Measurements from ENCODE around the gene ZNF283.
A peak's percentile ranks its signal among the peaks of the same experiment; 100 is the strongest.

ZNF283 gene

DNA sequence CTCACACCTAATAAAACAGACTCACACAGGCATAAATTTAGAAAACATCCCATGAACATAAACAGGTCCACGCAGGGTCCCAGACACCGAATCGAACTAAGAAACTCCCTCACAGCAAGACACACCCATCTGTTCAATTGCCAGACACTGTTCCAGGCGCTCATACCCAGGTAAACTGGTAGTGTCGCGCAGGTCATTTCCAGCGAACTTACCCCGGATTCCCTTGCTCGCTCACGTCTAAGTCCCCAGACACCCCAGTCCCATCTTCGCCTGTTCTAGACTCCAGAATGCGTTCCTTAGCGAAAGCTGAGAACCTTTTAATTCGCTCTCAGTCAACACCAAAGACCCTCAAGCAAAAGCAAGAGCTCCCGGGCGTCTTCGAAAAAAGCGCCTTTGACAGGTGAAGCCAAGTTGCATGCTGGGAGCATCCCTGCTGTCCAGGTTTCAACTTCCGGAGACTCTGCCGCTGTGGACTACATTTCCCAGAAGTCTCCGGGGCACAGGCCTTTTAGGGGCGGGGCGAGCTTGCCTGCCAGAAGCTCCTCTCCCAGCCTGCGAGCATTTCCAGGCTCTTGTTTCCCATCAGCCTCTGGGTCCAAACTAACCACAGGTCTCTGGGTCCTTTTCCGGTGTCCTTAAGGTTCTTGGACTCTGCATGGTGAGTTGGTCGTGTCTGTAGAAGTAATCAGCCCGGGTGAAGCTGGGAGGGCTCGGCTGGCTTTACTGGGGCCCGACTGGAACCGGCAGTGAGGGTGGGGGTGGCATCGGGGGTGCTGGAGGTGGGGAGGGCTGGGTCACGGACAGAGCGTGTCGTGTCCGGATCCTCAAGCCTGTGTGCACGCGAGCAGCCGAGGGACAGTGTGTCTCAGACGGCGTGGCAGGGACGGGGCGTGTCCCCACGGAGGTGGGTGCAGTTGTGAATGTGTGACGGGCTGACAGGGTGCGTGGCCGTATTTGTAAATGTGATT lies at the start of gene ZNF283:
Gene ZNF283 (plus strand): TSS at position 535 of the 968 bp plus-strand sequence. CDS start 6,184 bp downstream, outside the sequence.
- peak; percentile 91 for DNase-seq

DNA sequence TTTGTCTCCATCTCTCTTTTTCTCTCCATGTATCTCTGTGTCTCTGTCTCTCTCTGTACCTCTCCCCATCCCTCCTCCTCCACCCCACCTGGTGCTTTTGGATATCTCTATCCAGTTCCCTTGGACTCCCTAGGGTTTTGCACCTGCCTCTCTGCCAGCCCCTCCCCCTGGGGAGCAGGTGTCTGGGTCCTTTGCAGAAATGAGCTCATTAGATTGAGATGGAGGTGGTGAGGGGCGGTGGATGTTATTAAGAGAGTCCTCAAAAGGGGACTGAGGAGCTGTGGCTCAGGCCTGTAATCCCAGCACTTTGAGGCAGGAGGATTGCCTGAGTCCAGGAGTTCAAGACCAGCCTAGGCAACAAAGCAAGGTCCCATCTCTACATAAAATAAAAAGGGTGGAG lies 48.5 kb upstream of the ZNF283 start:
- DNase-seq, result no peak

DNA sequence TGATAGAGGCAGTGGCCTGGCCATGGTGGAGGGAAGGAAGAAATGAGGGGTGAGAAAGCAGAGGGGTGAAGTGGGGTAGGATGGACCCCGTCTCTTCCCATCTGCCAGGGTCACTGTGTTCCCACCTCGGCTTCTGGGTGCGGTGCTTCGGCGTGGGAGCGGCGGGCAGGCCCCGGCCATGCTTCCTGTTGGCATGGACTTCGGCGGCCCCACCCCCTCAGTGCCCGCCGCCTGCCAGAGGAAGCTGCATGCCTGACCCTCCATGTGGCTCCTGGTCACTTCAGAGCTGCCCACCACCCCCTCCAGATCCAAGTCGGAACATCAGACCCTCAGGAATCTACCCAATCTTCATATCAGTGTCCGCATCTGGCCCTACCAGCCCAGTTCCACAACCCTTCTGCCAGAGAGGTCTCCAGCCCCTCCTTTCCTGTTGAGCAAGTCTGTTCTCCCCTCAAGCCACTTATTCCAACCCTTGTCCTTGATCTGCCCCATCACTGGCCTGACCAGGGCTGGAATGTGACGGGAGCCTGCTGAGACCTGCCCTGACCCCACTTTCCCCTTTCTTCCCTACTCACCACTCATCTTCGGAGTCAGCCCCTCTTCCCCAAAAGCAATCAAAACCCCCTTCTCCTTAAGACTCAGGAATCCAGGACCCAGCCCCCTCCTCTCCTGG lies 47.8 kb upstream of the ZNF283 start:
- no peak for DNase-seq

DNA sequence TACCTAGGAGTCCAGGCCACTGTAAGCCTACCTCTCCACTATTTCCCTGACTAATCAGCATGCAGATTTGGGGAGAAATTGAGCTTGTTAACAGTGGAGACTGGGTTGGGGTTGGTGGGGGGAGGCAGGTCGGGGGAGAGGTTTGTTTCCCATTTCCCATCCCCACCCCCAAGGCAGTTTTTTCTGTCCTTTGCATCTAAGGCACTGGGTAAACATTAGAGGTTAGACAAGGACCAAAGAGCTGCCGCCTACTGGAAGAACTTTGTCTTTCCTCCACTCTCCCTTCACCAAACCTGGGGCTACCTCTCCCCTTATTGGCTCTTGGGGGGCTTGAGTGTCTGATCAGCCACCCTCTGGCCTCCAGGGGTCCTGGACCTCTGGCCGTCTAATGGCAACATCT lies 47.3 kb upstream of the ZNF283 start:
- DNase-seq, result no peak

DNA sequence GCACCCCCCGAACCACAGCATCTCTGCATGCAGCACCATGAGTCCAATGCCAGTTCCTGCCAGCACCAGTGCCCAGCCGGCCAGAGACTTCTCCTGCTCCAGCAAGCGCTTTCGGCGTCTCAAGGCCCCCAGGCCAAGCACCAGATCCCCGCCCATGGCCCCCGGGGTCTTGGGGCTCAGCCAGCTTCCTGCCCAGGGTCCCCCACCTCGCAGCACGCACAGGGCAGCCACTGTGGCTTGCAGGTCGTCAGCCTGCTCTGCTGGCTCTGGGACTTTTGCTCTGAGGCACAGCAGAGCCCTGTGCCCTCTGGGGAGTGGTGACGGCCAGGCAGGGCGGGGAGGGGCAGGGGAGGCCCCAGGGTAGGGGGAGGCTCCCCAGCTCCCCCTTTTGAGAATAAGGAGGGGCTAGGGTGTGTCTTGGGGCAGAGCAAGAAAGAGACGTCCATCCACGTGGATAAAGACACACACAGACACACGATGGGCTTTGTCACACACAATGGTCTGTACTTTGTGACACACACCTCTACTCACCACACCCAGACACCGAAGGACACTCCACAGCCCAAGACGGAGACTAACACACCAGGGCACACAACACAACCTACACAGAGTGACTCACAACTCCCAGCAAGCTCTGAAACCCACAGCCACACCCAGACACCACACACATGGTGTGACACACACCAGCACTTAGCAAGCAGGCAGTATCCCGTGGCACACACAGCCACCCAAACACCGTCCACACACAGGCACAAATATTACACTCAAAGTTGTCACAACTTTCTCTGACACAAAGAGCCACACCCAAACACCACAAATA lies 46.2 kb upstream of the ZNF283 start, which contains the start of gene KCNN4:
Gene KCNN4 (minus strand): TSS at position 268 of the 820 bp plus-strand sequence. CDS start 112 bp downstream, at position 156.
- peak; percentile 87 for DNase-seq

DNA sequence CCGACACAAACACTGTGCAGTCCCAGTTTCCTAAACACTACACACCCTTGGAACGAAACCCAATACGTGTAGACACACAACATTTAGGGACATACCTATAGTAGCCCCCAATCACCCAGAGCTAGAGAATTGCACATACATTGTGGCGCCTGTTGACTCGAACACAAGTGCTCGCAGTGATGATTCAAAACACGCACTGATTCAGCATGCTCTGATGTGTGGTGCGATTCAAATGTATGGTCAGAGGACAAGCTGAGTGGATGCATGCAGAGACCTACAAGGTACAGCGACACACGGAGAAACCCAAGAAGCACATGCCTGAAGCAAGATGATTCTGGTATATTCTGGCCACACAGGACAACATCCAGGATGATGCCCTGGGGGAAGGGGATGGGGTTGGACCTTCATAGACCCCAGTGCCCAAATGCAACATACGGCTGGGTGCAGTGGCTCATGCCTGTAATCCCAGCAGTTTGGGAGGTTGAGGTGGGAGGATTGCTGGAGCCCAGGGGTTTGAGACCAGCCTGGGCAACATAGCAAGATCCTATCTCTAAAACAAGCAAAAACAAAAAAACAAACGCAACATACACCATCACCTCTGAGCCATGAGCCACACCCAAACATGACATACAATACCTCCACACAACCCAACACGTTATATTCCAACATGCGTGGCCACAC lies 45.4 kb upstream of the ZNF283 start:
- DNase-seq, result peak; percentile 58

DNA sequence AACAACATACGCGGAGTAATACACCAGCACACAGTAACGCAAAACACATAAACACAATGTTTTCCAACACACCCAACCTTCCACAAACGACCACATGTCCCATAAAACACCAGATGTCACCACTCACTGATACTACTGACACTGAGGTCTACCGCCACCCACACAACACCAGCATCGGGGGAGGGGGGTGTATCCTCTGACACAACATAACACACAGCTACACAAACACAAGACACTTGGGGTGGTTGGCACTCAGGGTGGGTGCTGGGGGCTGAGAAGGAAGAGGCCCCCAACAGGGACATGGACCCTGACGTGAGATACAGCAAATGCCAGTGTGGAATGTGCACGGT lies 44.8 kb upstream of the ZNF283 start:
- DNase-seq, result peak; percentile 41

DNA sequence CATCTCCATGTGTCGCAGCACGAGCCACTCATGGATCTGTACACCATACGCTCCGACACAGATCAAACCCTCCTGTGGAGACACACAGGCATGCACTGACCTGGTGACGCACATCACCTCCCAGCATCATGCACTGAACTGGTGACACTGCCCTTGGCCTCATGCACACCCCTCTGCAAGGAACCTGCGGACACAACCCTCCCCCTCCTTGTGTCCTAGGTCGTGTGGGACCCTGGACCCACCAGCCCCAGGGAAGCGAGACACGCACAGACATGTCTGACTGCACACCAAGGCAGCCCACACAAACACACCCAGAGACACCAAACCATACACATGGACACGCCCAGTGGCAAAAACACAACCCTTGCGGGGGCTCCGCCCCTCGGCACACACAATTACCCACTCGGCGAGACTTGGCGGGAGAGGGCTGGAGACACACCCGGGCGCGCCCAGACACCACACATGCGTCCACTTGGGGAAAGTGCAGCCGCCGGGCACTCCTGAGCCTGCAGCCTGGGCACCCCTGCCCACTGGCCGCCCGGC lies 44.4 kb upstream of the ZNF283 start:
- DNase-seq, result no peak

DNA sequence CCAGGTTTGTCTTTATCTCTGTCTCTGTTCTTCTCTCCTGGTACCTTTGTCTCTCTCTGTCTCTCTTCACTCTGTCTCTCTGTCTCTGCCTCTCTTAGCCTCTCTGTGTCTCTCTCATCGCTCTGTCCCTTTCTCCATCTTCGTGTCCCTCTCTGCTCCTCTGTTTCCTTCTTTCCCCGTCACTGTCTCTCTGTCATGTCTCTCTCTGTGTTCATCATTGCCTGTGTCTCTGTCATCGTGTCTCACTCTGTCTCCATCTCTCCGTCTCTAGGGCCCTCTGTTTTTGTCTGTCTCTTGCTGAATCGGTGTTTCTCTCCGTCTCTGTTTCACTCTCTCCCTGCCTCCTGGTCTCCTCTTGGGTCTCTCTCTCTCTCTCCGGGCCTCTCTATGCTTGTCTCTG lies 43.5 kb upstream of the ZNF283 start:
- no peak for DNase-seq

DNA sequence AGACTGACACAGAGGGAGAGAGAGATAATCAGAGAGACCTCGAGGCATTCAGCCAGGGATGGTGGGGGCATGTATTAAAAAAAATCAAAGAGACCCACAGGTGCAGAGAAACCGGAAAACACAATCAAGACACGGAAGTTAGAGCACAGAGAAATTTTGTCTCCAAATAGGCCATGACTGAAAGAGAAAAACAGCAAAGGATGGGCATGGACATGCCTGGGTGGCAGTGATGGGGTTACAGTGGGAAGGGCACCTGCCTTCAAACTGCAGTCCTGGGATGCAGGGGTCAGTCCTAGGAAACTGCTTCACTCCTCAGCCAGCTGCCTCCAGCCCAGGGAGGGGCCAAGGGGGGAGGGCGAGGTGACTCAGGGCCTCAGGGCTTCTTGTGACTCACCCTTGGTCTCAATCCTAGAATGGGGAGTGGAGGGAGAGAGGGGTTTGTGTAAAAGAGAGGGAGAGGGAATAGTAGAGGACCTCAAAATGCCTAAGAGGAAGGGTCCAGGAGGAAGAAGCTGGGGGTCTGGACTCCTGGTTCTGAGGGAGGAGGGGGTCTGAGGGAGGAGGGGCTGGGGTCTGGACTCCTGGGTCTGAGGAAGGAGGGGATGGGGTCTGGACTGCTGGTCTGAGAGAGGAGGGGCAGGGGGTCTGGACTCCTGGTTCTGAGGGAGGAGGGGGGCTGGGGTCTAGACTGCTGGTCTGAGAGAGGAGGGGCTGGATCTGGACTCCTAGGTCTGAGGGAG lies 42.7 kb upstream of the ZNF283 start:
- DNase-seq, result peak; percentile 83

DNA sequence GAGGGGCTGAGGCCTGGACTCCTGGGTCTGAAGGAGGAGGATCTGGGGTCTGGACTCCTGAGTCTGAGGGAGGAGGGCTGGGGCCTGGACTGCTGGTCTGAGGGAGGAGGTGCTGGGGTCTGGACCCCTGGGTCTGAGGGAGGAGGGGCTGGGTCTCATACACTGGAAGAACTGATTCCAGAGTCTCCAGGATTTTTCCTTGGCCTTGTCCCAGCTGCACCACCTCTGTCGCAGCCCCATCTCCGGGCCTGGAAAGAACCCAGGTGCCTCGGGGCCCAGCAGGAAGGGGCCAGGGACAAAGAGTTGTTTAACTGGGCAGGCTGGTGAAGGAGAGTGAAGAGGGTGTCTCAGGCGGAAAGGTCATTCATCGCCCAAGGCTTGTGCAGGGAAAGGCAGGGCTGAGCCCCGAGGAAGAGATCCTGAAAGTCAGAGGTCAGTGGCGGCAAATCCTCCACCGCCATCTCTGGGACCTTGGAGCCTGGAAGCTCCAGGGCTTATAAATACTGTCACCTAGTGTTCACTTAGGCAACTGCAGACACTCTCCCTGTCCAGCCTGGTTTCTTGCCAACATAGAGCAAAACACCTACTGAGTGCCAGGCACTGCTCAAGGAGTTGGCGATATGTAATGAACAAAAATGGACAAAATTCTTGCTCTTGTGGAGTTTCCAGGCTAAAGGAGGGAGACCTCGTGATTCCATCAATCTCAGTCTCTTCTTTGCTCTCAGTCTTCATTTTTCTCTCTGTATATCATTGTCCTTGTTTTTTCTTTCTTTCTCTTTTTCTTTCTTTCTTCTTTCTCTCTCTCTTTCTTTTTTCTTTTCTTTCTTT lies 41.9 kb upstream of the ZNF283 start:
- peak; percentile 66 for DNase-seq

DNA sequence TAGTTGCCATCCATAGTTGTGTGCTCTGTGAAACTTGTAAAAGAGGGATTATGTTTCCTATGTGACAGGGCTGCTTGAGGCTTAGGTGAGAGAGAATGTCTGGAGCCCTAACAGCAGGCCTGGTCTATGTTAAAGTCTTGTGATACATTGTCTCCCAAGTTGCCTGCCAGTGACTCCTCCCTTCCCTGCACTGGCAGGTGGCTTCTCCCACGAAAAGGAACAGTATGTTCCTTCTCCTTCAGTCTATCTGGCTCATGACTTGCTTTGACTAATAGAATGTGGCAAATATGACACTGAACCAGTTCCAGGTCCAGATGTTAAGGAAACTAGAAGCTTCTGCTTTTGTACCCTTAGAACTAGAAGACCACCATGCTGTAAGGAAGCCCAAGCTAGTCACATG lies 40.5 kb upstream of the ZNF283 start:
- no peak for DNase-seq

DNA sequence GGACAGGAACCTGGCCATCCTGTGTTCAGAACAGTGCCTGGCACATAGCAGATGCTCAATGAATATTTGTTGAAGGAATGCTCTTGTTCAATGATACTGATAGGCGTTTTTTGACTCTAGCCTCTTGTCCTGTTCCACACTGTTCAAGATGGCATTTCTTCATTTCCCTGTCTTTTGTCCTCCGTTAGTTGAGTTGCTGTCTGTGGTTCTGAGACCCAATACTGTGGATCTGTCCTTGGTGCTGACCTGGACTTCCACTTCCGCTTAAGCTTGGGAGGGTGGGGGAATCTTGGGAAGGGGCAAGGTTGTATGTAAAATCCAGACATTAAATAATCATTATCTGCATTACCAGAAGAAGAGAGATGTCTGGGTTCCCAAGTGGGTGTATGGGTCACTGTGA lies 38.1 kb upstream of the ZNF283 start:
- DNase-seq, result no peak

DNA sequence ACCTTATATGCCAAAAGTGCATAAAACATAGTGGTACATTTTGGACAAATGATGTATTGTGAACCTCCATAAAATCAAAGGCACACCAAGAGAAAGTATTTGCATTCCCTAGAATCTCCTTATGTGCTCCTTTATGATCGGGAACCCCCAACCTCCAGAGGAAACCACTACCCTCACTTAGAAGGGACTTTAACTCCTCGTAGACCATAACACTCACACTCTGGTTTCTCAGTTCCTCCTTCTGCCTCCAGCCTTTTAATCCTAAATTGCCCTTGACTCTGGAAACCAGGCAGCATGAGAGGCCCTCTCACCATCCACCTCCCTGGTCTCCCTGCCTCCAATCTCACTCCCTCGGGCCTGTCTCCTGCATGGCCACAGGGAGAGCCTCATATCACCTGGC lies 36.5 kb upstream of the ZNF283 start:
- no peak for DNase-seq

DNA sequence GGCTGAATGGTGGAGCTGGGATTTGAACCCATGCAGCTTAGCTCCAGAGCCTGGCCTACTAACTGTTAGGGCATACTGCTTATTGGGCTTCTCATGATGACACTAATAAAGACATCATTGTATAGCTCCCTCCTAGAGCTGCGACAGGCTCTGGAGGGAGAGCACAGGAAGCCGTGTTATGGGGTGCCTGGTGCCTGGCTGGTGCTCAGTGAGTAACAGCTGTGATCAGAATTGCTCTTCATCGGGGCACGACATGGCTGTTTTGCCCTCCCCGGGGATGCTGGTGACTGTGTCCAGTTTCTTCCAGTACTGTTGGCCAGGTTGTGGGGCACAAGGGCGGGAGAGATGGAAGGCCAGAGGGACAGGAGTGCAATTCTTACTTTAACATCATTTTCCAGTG lies 30.0 kb upstream of the ZNF283 start:
- no peak for DNase-seq

DNA sequence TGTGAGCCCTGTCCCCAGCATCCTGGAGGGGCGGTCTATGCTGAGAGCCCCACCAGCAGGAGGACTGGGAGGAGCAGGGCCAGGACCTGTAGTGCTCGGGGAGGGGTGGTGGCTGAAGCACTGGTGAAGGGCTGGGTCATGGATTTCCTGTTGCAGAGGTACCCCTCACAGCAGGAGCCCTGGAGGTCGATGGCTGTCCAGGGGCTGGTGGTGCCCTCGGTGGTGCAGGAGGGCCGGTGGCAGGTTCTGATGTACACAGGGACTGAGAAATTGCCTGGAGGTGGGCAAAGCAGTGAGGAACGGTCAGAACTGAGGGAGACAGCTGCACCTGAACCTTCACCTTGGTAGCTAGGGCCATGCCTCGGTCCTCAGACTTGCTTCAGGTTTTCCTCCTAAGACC lies 29.6 kb upstream of the ZNF283 start:
- no peak for DNase-seq

DNA sequence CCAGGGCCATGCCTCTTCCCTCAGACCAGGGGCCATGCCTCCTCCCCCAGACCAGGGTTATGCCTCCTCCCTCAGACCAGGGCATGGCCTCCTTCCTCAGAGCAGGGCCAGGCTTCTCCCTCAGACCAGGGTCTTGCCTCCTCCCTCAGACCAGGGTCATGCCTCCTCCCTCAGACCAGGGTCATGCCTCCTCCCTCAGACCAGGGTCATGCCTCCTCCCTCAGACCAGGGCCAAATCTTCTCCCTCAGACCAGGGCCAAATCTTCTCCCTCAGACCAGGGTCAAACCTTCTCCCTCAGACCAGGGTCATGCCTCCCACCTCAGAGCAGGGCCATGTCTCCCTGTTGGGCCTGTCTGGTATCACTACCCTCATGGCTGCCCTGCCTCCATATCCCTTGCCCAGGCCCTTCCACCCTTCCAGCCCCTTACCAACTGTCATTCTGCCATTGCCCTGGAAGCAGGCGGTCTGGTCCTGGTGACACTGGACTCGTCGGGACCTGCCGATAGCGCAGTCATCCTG lies 29.0 kb upstream of the ZNF283 start:
- DNase-seq, result no peak

DNA sequence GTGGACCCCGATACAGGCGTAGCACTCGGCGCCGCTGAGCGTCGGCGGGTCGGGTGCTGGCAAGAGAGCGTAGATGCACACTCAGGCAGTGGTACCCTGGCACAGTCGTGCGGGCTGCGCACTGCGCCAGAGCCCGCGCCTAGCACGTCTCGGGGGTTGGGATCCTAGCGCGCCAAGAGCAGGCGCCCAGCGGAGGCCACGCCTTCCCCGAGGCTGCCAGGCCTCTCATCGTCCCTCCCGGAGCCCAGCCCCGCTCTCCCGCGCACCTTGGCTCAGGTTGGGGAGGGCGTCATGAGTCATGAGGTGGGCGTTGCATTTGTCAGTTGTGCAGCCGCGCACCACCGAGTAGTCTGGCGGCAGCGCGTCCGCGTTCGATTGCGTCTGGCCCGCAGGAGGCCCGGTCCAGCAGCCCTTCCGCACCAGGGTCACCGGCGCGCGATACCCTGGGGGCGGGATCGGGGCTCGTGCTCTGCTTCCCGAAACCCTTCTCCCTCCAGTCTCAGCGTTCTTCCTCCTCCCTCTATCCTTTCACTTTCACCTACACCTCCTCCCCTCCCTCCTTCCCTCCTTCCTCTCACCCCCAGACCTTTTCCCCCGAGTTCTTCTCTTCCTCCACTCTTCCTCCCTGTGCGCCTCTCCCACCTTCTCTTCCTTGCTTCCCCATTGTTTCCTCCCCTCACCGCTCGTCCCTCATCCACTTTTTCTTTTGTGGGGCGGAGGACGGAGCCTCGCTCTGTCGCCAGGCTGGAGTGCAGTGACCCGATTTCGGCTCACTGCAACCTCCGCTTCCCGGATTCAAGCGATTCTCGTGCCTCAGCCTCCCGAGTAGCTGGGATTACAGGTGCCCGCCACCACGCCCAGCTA lies 28.3 kb upstream of the ZNF283 start:
- peak; percentile 82 for DNase-seq

DNA sequence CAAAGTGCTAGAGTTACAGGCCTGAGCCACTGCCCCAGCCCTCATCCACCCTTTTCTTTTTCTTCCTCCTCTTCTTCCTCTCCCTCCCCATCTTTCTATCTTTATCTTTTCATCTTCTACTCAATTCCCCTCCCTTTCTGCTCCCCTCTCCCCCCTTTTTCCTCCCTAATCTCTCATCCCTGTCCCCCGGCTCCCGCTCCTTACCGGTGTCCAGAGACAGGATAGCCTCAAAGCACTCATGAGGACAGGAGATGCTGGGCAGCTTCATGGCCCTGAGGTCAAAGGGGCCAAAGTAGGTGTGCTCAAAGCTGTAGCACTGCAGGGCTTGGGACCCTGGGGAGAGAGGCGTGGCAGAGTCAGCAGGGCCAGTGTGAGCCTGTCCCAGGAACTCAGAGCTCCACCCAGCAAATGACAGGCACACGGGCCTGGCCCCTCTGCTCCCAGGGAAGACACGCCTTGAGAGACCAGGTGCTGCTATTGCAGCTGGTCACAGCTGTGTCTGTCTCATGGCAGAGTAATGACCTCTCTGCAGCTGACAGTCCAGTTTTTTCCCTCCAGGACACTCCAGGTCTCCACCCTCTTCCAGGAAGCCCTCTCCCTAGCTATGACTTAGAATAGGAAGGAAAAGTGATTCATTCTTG lies 27.5 kb upstream of the ZNF283 start:
- DNase-seq, result no peak
